Measurements from ENCODE around the gene PUSL1. TPM values are rescaled to one million over a fixed set of nuclear protein-coding genes. Genes with fewer than 3 reads are reported as not detected.

Gene PUSL1
- total and polyA plus RNA-seq, 2 experiments from 2014 or later, result 30.9 to 36.2 TPM

- peak overlapping the region; percentile 85 for H3K4me2 ChIP-seq (ENCODE audit: unreplicated experiment)
- in situ Hi-C loops (cut with MboI), result no loop called here
- H3K27ac ChIP-seq, result peak overlapping the region; percentile 79
- no peak overlapping the region for H2AFZ ChIP-seq
- no peaks in the 10 kb centered on the region for H3K9me3 ChIP-seq (ENCODE audit: low read depth)
- peaks cover 64% of the 10 kb centered on the region for H3K79me2 ChIP-seq (ENCODE audit: insufficient read depth)
- no peak for TF ChIP-seq EZH2phosphoT487 (IDR thresholded peaks at IDR 0.05; ENCODE audit: insufficient read depth, low read depth)
- TF ChIP-seq EZH2 (IDR thresholded peaks at IDR 0.05; ENCODE audit: insufficient read depth, poor library complexity, severe bottlenecking), result no peak
- peaks cover 22% of the 10 kb centered on the region for H3K4me1 ChIP-seq (ENCODE audit: insufficient read depth)
- peak overlapping the region; percentile 99 for H3K4me3 ChIP-seq
- no peaks in the 10 kb centered on the region for H4K20me1 ChIP-seq (ENCODE audit: insufficient read depth)
- H3F3A ChIP-seq (ENCODE audit: insufficient read depth), result no peaks in the 10 kb centered on the region
- peak; percentile 66 for DNase-seq
- 9 to 14% methylated on average over 11 of the region's 11 CpGs for WGBS, 2 experiments (ENCODE audit: low coverage in 1 of 2, low lambda C conversion rate in 2 of 2, missing lambda C conversion rate in 2 of 2)
- peaks cover 4% of the 10 kb centered on the region; the same call in 1 of the 2 replicates for H3K36me3 ChIP-seq (ENCODE audit: low read depth)
- H3K9ac ChIP-seq, result peak overlapping the region; percentile 97
- no peaks in the 10 kb centered on the region for H3K9me2 ChIP-seq (ENCODE audit: insufficient read depth)
- no peaks in the 10 kb centered on the region for H3K27me3 ChIP-seq (replicated peaks; ENCODE audit: insufficient read depth)
These were observed 2.2 kb upstream of the PUSL1 start for GRCh38 chr1:1306070-1306660.

- Histone ChIP-seq H2AFZ (no peak overlapping the region), H3K9me2 (ENCODE audit: insufficient read depth) (no peaks in the 10 kb centered on the region), H3K9me3 (ENCODE audit: low read depth) (no peaks in the 10 kb centered on the region), H3F3A (ENCODE audit: insufficient read depth) (no peaks in the 10 kb centered on the region), H3K27ac (peak overlapping the region; percentile 79), H3K27me3 (replicated peaks; ENCODE audit: insufficient read depth) (no peaks in the 10 kb centered on the region), H3K4me3 (peak overlapping the region; percentile 99), H3K36me3 (ENCODE audit: low read depth) (peaks cover 4% of the 10 kb centered on the region; the same call in 1 of the 2 replicates), H3K79me2 (ENCODE audit: insufficient read depth) (peaks cover 64% of the 10 kb centered on the region), H3K4me2 (ENCODE audit: unreplicated experiment) (peak overlapping the region; percentile 85), H3K4me1 (ENCODE audit: insufficient read depth) (peaks cover 22% of the 10 kb centered on the region), H4K20me1 (ENCODE audit: insufficient read depth) (no peaks in the 10 kb centered on the region), H3K9ac (peak overlapping the region; percentile 97)
- 11 to 14% methylated on average over 27 of the region's 27 CpGs for WGBS, 2 experiments (ENCODE audit: low coverage in 1 of 2, low lambda C conversion rate in 2 of 2, missing lambda C conversion rate in 2 of 2)
- peak; percentile 41 for DNase-seq
- in situ Hi-C loops (cut with MboI), result no loop called here
- TF ChIP-seq EZH2phosphoT487 (IDR thresholded peaks at IDR 0.05; ENCODE audit: insufficient read depth, low read depth) (no peak), EZH2 (IDR thresholded peaks at IDR 0.05; ENCODE audit: insufficient read depth, poor library complexity, severe bottlenecking) (no peak)
These were observed 1.6 kb upstream of the PUSL1 start for GRCh38 chr1:1306661-1307260.

- 1 to 2% methylated on average over 26 to 57 of the region's 83 CpGs for whole genome bisulfite sequencing, 2 experiments (ENCODE audit: low coverage in 1 of 2, low lambda C conversion rate in 2 of 2, missing lambda C conversion rate in 2 of 2)
- peaks cover 4% of the 10 kb centered on the region; the same call in 1 of the 2 replicates for H3K36me3 ChIP-seq (ENCODE audit: low read depth)
- peak overlapping the region; percentile 85 for H3K4me2 ChIP-seq (ENCODE audit: unreplicated experiment)
- peak overlapping the region; percentile 99 for H3K4me3 ChIP-seq
- H2AFZ ChIP-seq, result no peak overlapping the region
- H3K27ac ChIP-seq, result peak overlapping the region; percentile 79
- peak; percentile 67 for DNase-seq
- in situ Hi-C loops (cut with MboI), result no loop called here
- H3K9ac ChIP-seq, result peak overlapping the region; percentile 97
- peaks cover 64% of the 10 kb centered on the region for H3K79me2 ChIP-seq (ENCODE audit: insufficient read depth)
- H3K4me1 ChIP-seq (ENCODE audit: insufficient read depth), result peaks cover 22% of the 10 kb centered on the region
- no peaks in the 10 kb centered on the region for H3F3A ChIP-seq (ENCODE audit: insufficient read depth)
- H4K20me1 ChIP-seq (ENCODE audit: insufficient read depth), result no peaks in the 10 kb centered on the region
- H3K27me3 ChIP-seq (replicated peaks; ENCODE audit: insufficient read depth), result no peaks in the 10 kb centered on the region
- no peaks in the 10 kb centered on the region for H3K9me3 ChIP-seq (ENCODE audit: low read depth)
- no peak for TF ChIP-seq EZH2phosphoT487 (IDR thresholded peaks at IDR 0.05; ENCODE audit: insufficient read depth, low read depth)
- no peak for TF ChIP-seq EZH2 (IDR thresholded peaks at IDR 0.05; ENCODE audit: insufficient read depth, poor library complexity, severe bottlenecking)
- no peaks in the 10 kb centered on the region for H3K9me2 ChIP-seq (ENCODE audit: insufficient read depth)
These were observed 1.0 kb upstream of the PUSL1 start for GRCh38 chr1:1307261-1307922.

- DNase-seq, result peak; percentile 49
- H3F3A ChIP-seq (ENCODE audit: insufficient read depth), result no peaks in the 10 kb centered on the region
- H3K79me2 ChIP-seq (ENCODE audit: insufficient read depth), result peaks cover 58% of the 10 kb centered on the region
- no peaks in the 10 kb centered on the region for H3K27me3 ChIP-seq (replicated peaks; ENCODE audit: insufficient read depth)
- H3K27ac ChIP-seq, result peak overlapping the region; percentile 89
- no peaks in the 10 kb centered on the region for H3K9me2 ChIP-seq (ENCODE audit: insufficient read depth)
- peak overlapping the region; percentile 57 for H2AFZ ChIP-seq
- H3K9ac ChIP-seq, result peak overlapping the region; percentile 97
- no peak for TF ChIP-seq EZH2 (IDR thresholded peaks at IDR 0.05; ENCODE audit: insufficient read depth, poor library complexity, severe bottlenecking)
- no peak for TF ChIP-seq EZH2phosphoT487 (IDR thresholded peaks at IDR 0.05; ENCODE audit: insufficient read depth, low read depth)
- no peaks in the 10 kb centered on the region for H4K20me1 ChIP-seq (ENCODE audit: insufficient read depth)
- peak overlapping the region; percentile 92 for H3K4me3 ChIP-seq
- H3K4me2 ChIP-seq (ENCODE audit: unreplicated experiment), result peak overlapping the region; percentile 76
- in situ Hi-C loops (cut with MboI), result no loop called here
- H3K4me1 ChIP-seq (ENCODE audit: insufficient read depth), result peaks cover 22% of the 10 kb centered on the region
- 2 to 3% methylated on average over 29 to 59 of the region's 66 CpGs for WGBS, 2 experiments (ENCODE audit: low coverage in 1 of 2, low lambda C conversion rate in 2 of 2, missing lambda C conversion rate in 2 of 2)
- peaks cover 11% of the 10 kb centered on the region; the same call in 1 of the 2 replicates for H3K36me3 ChIP-seq (ENCODE audit: low read depth)
- H3K9me3 ChIP-seq (ENCODE audit: low read depth), result no peaks in the 10 kb centered on the region
These were observed 406 bp downstream of the PUSL1 start for GRCh38 chr1:1308756-1309250.
